Retinal pigment epithelial cell (primary cell): ENCODE results near the gene PSORS1C2.

Experiments used
- DNase-seq: peaks from one replicate; pipeline ENCODE4 v3.0.0-alpha.2; 2010; ENCODE audit warnings: low read depth
- H3K4me3 ChIP-seq: 2 replicates; pipeline ENCODE4 v1.5.1; 2011; ENCODE audit warnings: mild to moderate bottlenecking, low read length, control low read depth, moderate library complexity
- TF ChIP-seq, protein P1 (sequence below): conservative IDR thresholded peaks from 2 replicates; pipeline ENCODE4 v1.5.1; 2011; ENCODE audit warnings: low read depth, low read length, control low read depth, inconsistent platforms

The PSORS1C2 gene

DNA sequence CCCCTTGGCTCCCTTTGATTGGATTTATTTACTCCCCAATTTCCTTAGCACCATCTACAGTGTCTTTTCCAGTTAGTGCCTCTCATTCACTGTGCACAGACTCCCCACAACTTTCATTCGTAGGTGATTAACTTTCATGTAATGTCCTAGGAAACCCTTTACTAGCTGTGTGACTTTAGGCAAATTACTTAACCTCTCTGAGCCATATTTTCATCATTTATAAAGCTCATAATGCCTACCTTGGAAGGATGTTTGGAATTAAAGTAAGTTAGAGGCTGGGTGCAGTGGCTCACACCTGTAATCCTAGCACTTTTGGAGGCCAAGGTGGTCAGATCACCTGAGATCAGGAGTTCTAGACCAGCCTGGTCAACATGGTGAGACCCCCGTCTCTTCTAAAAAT, 46.6 kb downstream of the PSORS1C2 start:
- TF ChIP-seq, protein P1, sequence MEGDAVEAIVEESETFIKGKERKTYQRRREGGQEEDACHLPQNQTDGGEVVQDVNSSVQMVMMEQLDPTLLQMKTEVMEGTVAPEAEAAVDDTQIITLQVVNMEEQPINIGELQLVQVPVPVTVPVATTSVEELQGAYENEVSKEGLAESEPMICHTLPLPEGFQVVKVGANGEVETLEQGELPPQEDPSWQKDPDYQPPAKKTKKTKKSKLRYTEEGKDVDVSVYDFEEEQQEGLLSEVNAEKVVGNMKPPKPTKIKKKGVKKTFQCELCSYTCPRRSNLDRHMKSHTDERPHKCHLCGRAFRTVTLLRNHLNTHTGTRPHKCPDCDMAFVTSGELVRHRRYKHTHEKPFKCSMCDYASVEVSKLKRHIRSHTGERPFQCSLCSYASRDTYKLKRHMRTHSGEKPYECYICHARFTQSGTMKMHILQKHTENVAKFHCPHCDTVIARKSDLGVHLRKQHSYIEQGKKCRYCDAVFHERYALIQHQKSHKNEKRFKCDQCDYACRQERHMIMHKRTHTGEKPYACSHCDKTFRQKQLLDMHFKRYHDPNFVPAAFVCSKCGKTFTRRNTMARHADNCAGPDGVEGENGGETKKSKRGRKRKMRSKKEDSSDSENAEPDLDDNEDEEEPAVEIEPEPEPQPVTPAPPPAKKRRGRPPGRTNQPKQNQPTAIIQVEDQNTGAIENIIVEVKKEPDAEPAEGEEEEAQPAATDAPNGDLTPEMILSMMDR: no peak
- no peak for DNase-seq
- H3K4me3 ChIP-seq: no peak overlapping the region

DNA sequence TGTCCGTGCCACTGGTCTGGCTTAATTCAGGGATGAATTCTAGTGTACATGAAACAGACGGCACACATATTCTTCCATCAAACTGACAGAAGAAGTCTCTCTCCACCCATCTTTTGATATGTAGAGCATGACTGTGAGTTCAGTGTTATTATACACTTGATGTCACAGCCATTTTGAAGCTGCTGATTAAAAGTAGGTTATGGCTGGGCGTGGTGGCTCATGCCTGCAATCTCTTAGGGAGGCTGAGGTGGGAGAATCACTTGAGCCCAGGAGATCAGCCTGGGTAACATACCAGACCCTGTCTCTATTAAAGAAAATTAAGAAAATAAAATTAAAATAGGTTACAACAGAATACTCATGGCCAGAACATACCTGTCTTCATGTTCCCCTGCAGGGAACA, 47.2 kb downstream of the PSORS1C2 start:
- DNase-seq: no peak
- TF ChIP-seq, protein P1: no peak

DNA sequence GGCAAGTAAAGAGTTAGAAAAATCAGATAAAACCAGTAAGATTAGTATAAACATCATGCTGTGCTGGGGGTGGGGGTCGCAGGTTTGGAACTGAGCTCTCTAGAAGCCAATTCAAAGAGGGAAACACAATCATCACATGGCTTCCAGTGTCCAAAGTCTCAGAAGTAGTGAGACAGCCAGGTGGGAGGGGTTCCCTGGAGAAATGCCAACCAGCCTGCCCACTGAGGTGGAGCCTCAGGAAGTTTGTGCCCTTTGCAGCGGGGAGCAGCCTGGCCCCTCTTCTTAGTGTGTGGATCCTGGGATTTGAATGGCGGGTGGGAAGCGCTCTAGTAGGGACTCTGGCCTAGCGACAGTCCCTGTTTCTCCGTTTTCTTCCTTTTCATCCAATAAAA, 47.9 kb downstream of the PSORS1C2 start:
- H3K4me3 ChIP-seq: no peak overlapping the region
- TF ChIP-seq, protein P1: no peak
- no peak for DNase-seq

More for the DNA sequence above, 47.2 kb downstream of the PSORS1C2 start:
- no peak overlapping the region for H3K4me3 ChIP-seq

DNA sequence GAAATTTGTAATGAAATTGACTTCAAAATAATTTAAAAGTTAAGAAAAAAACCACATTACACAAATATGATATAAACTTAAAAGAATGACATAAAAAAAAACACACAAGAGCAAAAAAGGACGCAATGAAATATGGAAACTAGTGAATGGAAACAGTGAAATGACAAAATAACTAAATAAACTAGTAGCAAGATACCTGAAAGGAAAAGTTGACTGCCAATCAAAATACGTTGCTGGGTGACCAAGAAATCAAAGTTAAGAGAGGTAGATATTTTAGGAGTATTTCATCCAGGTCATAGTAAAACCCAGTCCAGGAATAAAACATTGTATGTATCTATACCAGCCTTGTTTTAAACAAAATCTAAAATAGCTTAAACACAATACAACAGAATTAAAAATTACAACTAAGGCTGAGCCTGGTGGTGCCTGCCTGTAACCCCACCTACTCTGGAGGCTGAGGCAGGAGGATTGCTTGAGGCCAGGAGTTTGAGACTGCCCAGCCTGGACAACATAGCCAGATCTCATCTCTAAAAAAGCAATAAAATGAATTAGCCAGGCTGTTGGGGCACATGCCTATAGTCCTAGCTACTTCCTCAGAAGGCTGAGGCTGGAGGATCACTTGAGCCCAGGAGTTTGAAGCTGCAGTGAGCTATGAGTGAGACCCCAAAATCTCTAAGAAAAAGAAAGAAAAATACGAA, 48.4 kb downstream of the PSORS1C2 start:
- TF ChIP-seq, protein P1: no peak
- DNase-seq: no peak
- no peak overlapping the region for H3K4me3 ChIP-seq
